DMS53 (cell line): Measurements from ENCODE around the gene FAM186B.

Source experiments
- DNase-seq: peaks from one replicate; lab custom pipeline; 2025; lab: John Stamatoyannopoulos, UW

FAM186B gene

GRCh38 chr12:49552014-49552413, 53.4 kb downstream of the FAM186B start:
- no peak for DNase-seq

GRCh38 chr12:49550693-49551252, 54.7 kb downstream of the FAM186B start:
- peak; percentile 51 for DNase-seq

GRCh38 chr12:49549735-49550692, 55.4 kb downstream of the FAM186B start:
- peak; percentile 95 for DNase-seq

- peak; percentile 82 for DNase-seq
Observed at GRCh38 chr12:49548822-49549648, 56.4 kb downstream of the FAM186B start.

GRCh38 chr12:49548481-49548821, 57.0 kb downstream of the FAM186B start:
- DNase-seq: no peak

- DNase-seq: no peak
Observed at GRCh38 chr12:49547090-49547690, 58.2 kb downstream of the FAM186B start.

GRCh38 chr12:49546481-49546880, 59.0 kb downstream of the FAM186B start:
- no peak for DNase-seq

GRCh38 chr12:49545815-49546214, 59.6 kb downstream of the FAM186B start:
- DNase-seq: peak; percentile 32

GRCh38 chr12:49543914-49544815, 61.3 kb downstream of the FAM186B start:
- peak; percentile 54 for DNase-seq

- no peak for DNase-seq
Observed at GRCh38 chr12:49543221-49543913, 62.1 kb downstream of the FAM186B start.

GRCh38 chr12:49542592-49543160, 62.8 kb downstream of the FAM186B start:
- no peak for DNase-seq

- DNase-seq: no peak
Observed at GRCh38 chr12:49541911-49542505, 63.4 kb downstream of the FAM186B start.

- DNase-seq: no peak
Observed at GRCh38 chr12:49541140-49541861, 64.1 kb downstream of the FAM186B start.

GRCh38 chr12:49540229-49541139, 65.0 kb downstream of the FAM186B start:
- DNase-seq: peak; percentile 75

GRCh38 chr12:49539406-49540228, 65.8 kb downstream of the FAM186B start:
- DNase-seq: no peak

GRCh38 chr12:49538510-49539403, 66.7 kb downstream of the FAM186B start, which contains the start of gene KCNH3:
TSS of gene KCNH3 (plus strand) at chr12:49539030. CDS start at chr12:49539417, 387 bp downstream.
- DNase-seq: peak; percentile 81
